H1 (cell line): ENCODE measurements around the gene TMEM174. TPM values are rescaled to one million over a fixed set of nuclear protein-coding genes. Genes with fewer than 3 reads are reported as not detected.

Experiments
- CTCF ChIA-PET: fragments of 300-600 bp; sonication (Branson Sonifier 250); formaldehyde crosslinking; loops from one replicate; lab custom pipeline; 2021; ENCODE audit not compliant: partially characterized antibody; lab: Charles Lee
- POLR2A ChIA-PET: fragments of 300-600 bp; sonication (Branson Sonifier 250); formaldehyde crosslinking; loops from one replicate; lab custom pipeline; 2021; ENCODE audit warnings: inconsistent platforms; ENCODE audit not compliant: partially characterized antibody; lab: Charles Lee
- DNase-seq, 2 experiments: peaks; one replicate each; pipeline versions ENCODE4 v3.0.0 to v3.0.0-alpha.2; 2010 to 2022; ENCODE audit warnings: low spot score in 2 of 2, low read depth in 1 of 2, mixed read lengths in 1 of 2
- FAIRE-seq: peaks from 2 replicates; lab custom pipeline; 2011; peaks lifted over from hg19 to GRCh38; lab: Jason Lieb, UNC
- H2AFZ ChIP-seq: 2 replicates; pipeline ENCODE4 v1.8.1; 2012; ENCODE audit warnings: low read length, inconsistent platforms
- H2AK5ac ChIP-seq: 2 replicates; pipeline ENCODE4 v1.6.1; 2013; ENCODE audit warnings: low read depth, low read length
- H2BK120ac ChIP-seq: replicated peaks from 2 replicates; pipeline ENCODE3; 2013; ENCODE audit warnings: low read depth, low read length, inconsistent platforms
- H2BK12ac ChIP-seq: 2 replicates; pipeline ENCODE4 v1.6.1; 2013; ENCODE audit warnings: low read depth, low read length
- H2BK15ac ChIP-seq: 2 replicates; pipeline ENCODE4 v1.6.1; 2013; ENCODE audit warnings: low read length
- H2BK20ac ChIP-seq: 2 replicates; pipeline ENCODE4 v1.6.1; 2013; ENCODE audit warnings: low read length
- H2BK5ac ChIP-seq: 2 replicates; pipeline ENCODE4 v1.6.1; 2013; ENCODE audit warnings: low read depth, low read length
- H3K14ac ChIP-seq: 2 replicates; pipeline ENCODE4 v1.6.1; 2013; ENCODE audit warnings: inconsistent platforms; ENCODE audit not compliant: insufficient read length
- H3K18ac ChIP-seq: 2 replicates; pipeline ENCODE4 v1.6.1; 2013; ENCODE audit warnings: low read length; ENCODE audit errors: extremely low read depth
- H3K23ac ChIP-seq: 2 replicates; pipeline ENCODE4 v1.6.1; 2013; ENCODE audit warnings: inconsistent platforms; ENCODE audit not compliant: insufficient read length
- H3K23me2 ChIP-seq: 2 replicates; pipeline ENCODE4 v1.6.1; 2013; ENCODE audit warnings: low read depth, low read length
- H3K27ac ChIP-seq: 2 replicates; pipeline ENCODE4 v1.6.1; 2011; ENCODE audit warnings: low read depth, low read length, inconsistent platforms
- H3K27me3 ChIP-seq, 4 experiments: replicated peaks in 1 of 4; 1 replicate in 1 of 4; 2 replicates in 3 of 4; pipeline versions ENCODE4 v1.6.1 to v1.8.1; 2011 to 2013; ENCODE audit warnings: low read length in 3 of 4, mild to moderate bottlenecking in 3 of 4, inconsistent platforms in 2 of 4, mixed read lengths in 2 of 4, moderate library complexity in 1 of 4; ENCODE audit not compliant: control insufficient read depth in 3 of 4, insufficient read depth in 3 of 4; ENCODE audit errors: extremely low read depth in 1 of 4
- H3K36me3 ChIP-seq, 4 experiments: 2 replicates each; pipeline versions ENCODE4 v1.6.1 to v1.8.1; 2011 to 2013; ENCODE audit warnings: mild to moderate bottlenecking in 4 of 4, low read length in 3 of 4, moderate library complexity in 2 of 4, control low read depth in 1 of 4, inconsistent platforms in 1 of 4; ENCODE audit not compliant: insufficient read depth in 4 of 4, control insufficient read depth in 2 of 4
- H3K4ac ChIP-seq: replicated peaks from 2 replicates; pipeline ENCODE3; 2013; ENCODE audit warnings: low read length, low read depth, mixed read lengths, inconsistent platforms; ENCODE audit not compliant: insufficient read length
- H3K4me1 ChIP-seq, 4 experiments: replicated peaks in 1 of 4; 1 replicate in 1 of 4; 2 replicates in 3 of 4; pipeline versions ENCODE4 v1.6.1 to v1.8.1; 2011 to 2013; ENCODE audit warnings: low read length in 3 of 4, inconsistent platforms in 2 of 4, mixed read lengths in 1 of 4; ENCODE audit not compliant: insufficient read depth in 4 of 4, control insufficient read depth in 3 of 4
- H3K4me2 ChIP-seq, 2 experiments: 2 replicates each; pipeline versions ENCODE4 v1.6.1 to v1.8.1; 2011 to 2013; ENCODE audit warnings: low read depth in 2 of 2, low read length in 2 of 2, control low read depth in 1 of 2, inconsistent platforms in 1 of 2, mild to moderate bottlenecking in 1 of 2; ENCODE audit not compliant: insufficient read depth in 1 of 2
- H3K4me3 ChIP-seq, 4 experiments: fragments of 200-600, 300-600 bp in 1 of 4; sonication (generic), shearing (Covaris generic), sonication (Bioruptor Twin) in 1 of 4; 2 replicates each; pipeline versions ENCODE4 v1.5.1 to v1.8.1; 2011 to 2016; ENCODE audit warnings: low read length in 4 of 4, low read depth in 3 of 4, control low read depth in 2 of 4, inconsistent platforms in 2 of 4, mild to moderate bottlenecking in 2 of 4, mixed read lengths in 1 of 4, moderate library complexity in 1 of 4; ENCODE audit not compliant: insufficient read depth in 2 of 4; ENCODE audit errors: extremely low read depth in 1 of 4
- H3K56ac ChIP-seq: replicated peaks from 2 replicates; pipeline ENCODE3; 2013; ENCODE audit warnings: low read depth, mild to moderate bottlenecking, mixed read lengths, low read length, inconsistent platforms; ENCODE audit not compliant: insufficient read length
- H3K79me1 ChIP-seq: 2 replicates; pipeline ENCODE4 v1.6.1; 2013; ENCODE audit warnings: low read depth, low read length, control low read depth
- H3K79me2 ChIP-seq, 2 experiments: 2 replicates each; pipeline versions ENCODE4 v1.6.1 to v1.8.1; 2012 to 2013; ENCODE audit warnings: low read length in 2 of 2, mild to moderate bottlenecking in 2 of 2, inconsistent platforms in 1 of 2; ENCODE audit not compliant: insufficient read depth in 2 of 2, control insufficient read depth in 1 of 2
- H3K9ac ChIP-seq, 4 experiments: replicated peaks in 1 of 4; 1 replicate in 1 of 4; 2 replicates in 3 of 4; pipeline versions ENCODE4 v1.6.1 to v1.8.1; 2011 to 2013; ENCODE audit warnings: low read depth in 3 of 4, low read length in 3 of 4, control low read depth in 2 of 4, mild to moderate bottlenecking in 2 of 4, moderate library complexity in 2 of 4, inconsistent platforms in 1 of 4; ENCODE audit errors: extremely low read depth in 1 of 4
- H3K9me3 ChIP-seq, 2 experiments: 2 replicates each; pipeline versions ENCODE4 v1.6.1 to v1.8.1; 2012 to 2013; ENCODE audit warnings: mild to moderate bottlenecking in 2 of 2, moderate library complexity in 2 of 2, control low read depth in 1 of 2, inconsistent platforms in 1 of 2, low read depth in 1 of 2, low read length in 1 of 2, mixed read lengths in 1 of 2; ENCODE audit not compliant: insufficient read depth in 2 of 2
- H4K20me1 ChIP-seq, 2 experiments: replicated peaks in 1 of 2; 2 replicates each; pipeline versions ENCODE3 to v1.8.1; 2011 to 2013; ENCODE audit warnings: inconsistent platforms in 2 of 2, low read length in 2 of 2, mild to moderate bottlenecking in 1 of 2; ENCODE audit not compliant: insufficient read depth in 2 of 2, control insufficient read depth in 1 of 2
- H4K5ac ChIP-seq: 2 replicates; pipeline ENCODE4 v1.6.1; 2013; ENCODE audit warnings: low read length, low read depth, mixed read lengths, inconsistent platforms; ENCODE audit not compliant: insufficient read length
- H4K8ac ChIP-seq: 2 replicates; pipeline ENCODE4 v1.8.0; 2013; ENCODE audit warnings: mild to moderate bottlenecking, moderate library complexity, low read length, inconsistent platforms; ENCODE audit not compliant: insufficient read depth; ENCODE audit errors: extremely low read depth
- H4K91ac ChIP-seq: replicated peaks from 2 replicates; pipeline ENCODE3; 2013; ENCODE audit warnings: low read length, mixed read lengths, inconsistent platforms; ENCODE audit not compliant: insufficient read length
- BRCA1 ChIP-seq: IDR thresholded peaks from 2 replicates; pipeline ENCODE4 v1.6.1; 2012; ENCODE audit warnings: low read depth, low read length, improper control_type of control experiment
- CHD1 ChIP-seq: IDR thresholded peaks from 2 replicates; pipeline ENCODE4 v1.6.1; 2012; ENCODE audit warnings: low read depth, low read length, improper control_type of control experiment
- EP300 ChIP-seq, 2 experiments: IDR thresholded peaks; 1 replicate in 1 of 2; 2 replicates in 1 of 2; pipeline ENCODE4 v1.6.1; 2011 to 2012; ENCODE audit warnings: low read depth in 2 of 2, low read length in 2 of 2, mild to moderate bottlenecking in 2 of 2, borderline replicate concordance in 1 of 2, inconsistent platforms in 1 of 2, moderate library complexity in 1 of 2
- JUND ChIP-seq: IDR thresholded peaks from 2 replicates; pipeline ENCODE4 v1.6.1; 2011; ENCODE audit warnings: mild to moderate bottlenecking, improper control_type of control experiment, low read length
- NRF1 ChIP-seq: IDR thresholded peaks from 2 replicates; pipeline ENCODE4 v1.6.1; 2011; ENCODE audit warnings: mild to moderate bottlenecking, low read depth, low read length, improper control_type of control experiment
- SAP30 ChIP-seq: fragments of 300-600 bp; sonication (generic); IDR thresholded peaks from 2 replicates; pipeline ENCODE4 v1.7.1; 2012; ENCODE audit warnings: low read length, moderate library complexity, mild to moderate bottlenecking, inconsistent platforms; ENCODE audit not compliant: insufficient read depth, insufficient replicate concordance
- ZNF274 ChIP-seq: IDR thresholded peaks from 2 replicates; pipeline ENCODE4 v1.7.0; 2012; ENCODE audit warnings: low read length, borderline replicate concordance; ENCODE audit errors: extremely low read depth
- WGBS, 2 experiments: shearing (Covaris generic) in 1 of 2; methylation state at CpG; one replicate each; pipeline versions ENCODE4 v1.1.6 to v1.1.7; 2013 to 2015; ENCODE audit warnings: low lambda C conversion rate in 2 of 2, mixed read lengths in 2 of 2, inconsistent platforms in 1 of 2, low coverage in 1 of 2, missing lambda C conversion rate in 1 of 2; ENCODE audit not compliant: insufficient replicate concordance in 2 of 2, insufficient coverage in 1 of 2, insufficient read length in 1 of 2; ENCODE audit errors: extremely low coverage in 1 of 2, missing lambda C conversion rate in 1 of 2; 5-methylcytosine and 5-hydroxymethylcytosine counted together
- polyA plus RNA-seq, 7 experiments: library from polyadenylated mRNA; depleted of rRNA in 3 of 7; stranded (reverse) in 5 of 7; unstranded in 2 of 7; fragments of >200 nt in 5 of 7; fragments of 200-250 nt in 2 of 7; gene quantifications; 1 replicate in 5 of 7; 2 replicates in 1 of 7; 4 replicates in 1 of 7; pipeline versions ENCODE4 v1.2.1 to v1.2.3, GENCODE V29; 2011 to 2013; ENCODE audit warnings: missing spikeins in 2 of 7, mixed read lengths in 2 of 7
- total RNA-seq: library from RNA; stranded (reverse); fragmentation: NEBNext Ultra II Directional; extraction: Animal tissue kit (Norgen Biotek cat#: 25700); gene quantifications from 2 replicates; pipeline ENCODE4 v1.2.1, GENCODE V29; 2021

Gene TMEM174
- total and polyA plus RNA-seq, 2 of the 8 experiments (the other 6 are each of a cell fraction or from before 2014, with no cell fraction given) = not detected

DNA sequence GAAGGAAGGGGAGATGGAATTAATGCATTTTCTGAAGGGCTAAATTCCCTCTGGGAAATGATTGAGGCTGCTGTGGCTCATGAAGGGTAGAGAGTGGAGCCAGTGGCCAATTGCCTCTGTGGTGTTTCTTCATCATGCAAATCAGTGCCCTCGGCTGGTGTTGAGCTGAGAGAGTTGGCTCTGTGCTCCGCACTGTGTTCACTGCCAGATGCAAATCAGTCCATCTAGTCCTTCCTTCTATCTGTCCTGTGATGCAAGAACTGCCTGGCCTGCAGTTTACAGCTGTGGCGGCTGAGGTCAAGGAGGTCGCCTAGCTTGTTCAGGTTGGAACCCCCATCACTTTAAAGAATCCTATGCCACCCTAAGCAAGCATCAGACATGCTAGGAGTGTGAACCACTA is 46.6 kb upstream of the TMEM174 start:
- no peak overlapping the region for H2BK12ac ChIP-seq
- peaks cover 0 to 4% (median 1%) of the 10 kb centered on the region in 4 experiments; a peak in 5 of 7 replicates for H3K4me1 ChIP-seq
- no peaks in the 10 kb centered on the region for H3K79me1 ChIP-seq
- H3K14ac ChIP-seq = no peak overlapping the region
- H2BK15ac ChIP-seq = no peak overlapping the region
- no peak overlapping the region for H2AK5ac ChIP-seq
- H3K9me3 ChIP-seq = no peaks in the 10 kb centered on the region
- no peak for FAIRE-seq
- no peak overlapping the region for H3K18ac ChIP-seq
- no peak overlapping the region for H3K9ac ChIP-seq
- no peaks in the 10 kb centered on the region for H3K23me2 ChIP-seq
- DNase-seq = peak in 1 of 2 experiments; percentile 31
- no peak overlapping the region for H2BK5ac ChIP-seq
- H3K4me3 ChIP-seq = no peak overlapping the region
- no peak overlapping the region for H4K91ac ChIP-seq
- no peak overlapping the region for H3K27ac ChIP-seq
- ChIA-PET CTCF (interaction anchor here (1.0 to 4.9 kb wide), 6 partner anchors 10 to 104 kb away, joined by 3 to 24 read pairs (median 4); no protein-coding TSS in a partner anchor), POLR2A (no interaction called here)
- no peaks in the 10 kb centered on the region for H4K20me1 ChIP-seq
- H4K5ac ChIP-seq = no peak overlapping the region
- H3K4me2 ChIP-seq = no peak overlapping the region
- H3K79me2 ChIP-seq = no peaks in the 10 kb centered on the region
- whole genome bisulfite sequencing, 2 experiments = 91% methylated on average over 4 of the region's 4 CpGs; no CpG with 5 or more reads in 1 of the 2 experiments
- H3K36me3 ChIP-seq = no peaks in the 10 kb centered on the region
- no peak overlapping the region for H3K56ac ChIP-seq
- no peak overlapping the region; the same call in 1 of the 2 replicates for H4K8ac ChIP-seq
- no peak overlapping the region for H2AFZ ChIP-seq
- H3K27me3 ChIP-seq = peaks cover 0 to 12% (median 10%) of the 10 kb centered on the region in 4 experiments; a peak in 6 of 7 replicates
- H3K23ac ChIP-seq = no peak overlapping the region
- H2BK20ac ChIP-seq = no peak overlapping the region
- no peak overlapping the region for H2BK120ac ChIP-seq
- no peak overlapping the region for H3K4ac ChIP-seq
- no peak for TF ChIP-seq NRF1
- TF ChIP-seq SAP30 = no peak
- TF ChIP-seq CHD1 = no peak
- no peak for TF ChIP-seq EP300 (IDR thresholded peaks at IDR 0.05; ENCODE audit: borderline replicate concordance in 1 of 2, low read depth in 2 of 2, low read length in 2 of 2)
- TF ChIP-seq JUND = no peak
- no peak for TF ChIP-seq BRCA1
- TF ChIP-seq ZNF274 = no peak
